ENCODE measurements around the gene FBXO31. TPM values are rescaled to one million over a fixed set of nuclear protein-coding genes. Genes with fewer than 3 reads are reported as not detected.

FBXO31 gene
- total RNA-seq, 1 donor from 2014 or later = 21.6 TPM

- DNase-seq (ENCODE audit: low spot score, unreplicated experiment) = no peak
- H3K36me3 Mint-ChIP-seq (ENCODE audit: insufficient read depth) = peaks cover 6% of the 10 kb centered on the region
- no peaks in the 10 kb centered on the region for H3K4me1 Mint-ChIP-seq (ENCODE audit: low read depth)
- H3K4me3 Mint-ChIP-seq (ENCODE audit: low read depth) = no peak overlapping the region
- no peaks in the 10 kb centered on the region for H3K27me3 Mint-ChIP-seq
- no peak overlapping the region for H3K27ac Mint-ChIP-seq
- TF ChIP-seq CTCF (IDR thresholded peaks at IDR 0.05; ENCODE audit: unreplicated experiment) = no peak
- peaks cover 3% of the 10 kb centered on the region for H3K9me3 Mint-ChIP-seq (ENCODE audit: low read depth)
Measured at GRCh38 chr16:87291944-87292343, 91.6 kb downstream of the FBXO31 start.

GRCh38 chr16:87288753-87289362 is 94.7 kb downstream of the FBXO31 start:
- no peaks in the 10 kb centered on the region for H3K4me1 Mint-ChIP-seq (ENCODE audit: low read depth)
- H3K36me3 Mint-ChIP-seq (ENCODE audit: insufficient read depth) = peaks cover 6% of the 10 kb centered on the region
- no peak overlapping the region for H3K4me3 Mint-ChIP-seq (ENCODE audit: low read depth)
- no peak for DNase-seq (ENCODE audit: low spot score, unreplicated experiment)
- peaks cover 6% of the 10 kb centered on the region for H3K27me3 Mint-ChIP-seq
- H3K27ac Mint-ChIP-seq = no peak overlapping the region
- TF ChIP-seq CTCF (IDR thresholded peaks at IDR 0.05; ENCODE audit: unreplicated experiment) = no peak
- H3K9me3 Mint-ChIP-seq (ENCODE audit: low read depth) = peaks cover 6% of the 10 kb centered on the region

GRCh38 chr16:87286839-87287626 is 96.5 kb downstream of the FBXO31 start:
- Mint-ChIP-seq H3K36me3 (ENCODE audit: insufficient read depth) (peaks cover 3% of the 10 kb centered on the region), H3K9me3 (ENCODE audit: low read depth) (peaks cover 3% of the 10 kb centered on the region), H3K27ac (no peak overlapping the region), H3K4me1 (ENCODE audit: low read depth) (no peaks in the 10 kb centered on the region), H3K27me3 (peaks cover 7% of the 10 kb centered on the region), H3K4me3 (ENCODE audit: low read depth) (no peak overlapping the region)
- no peak for DNase-seq (ENCODE audit: low spot score, unreplicated experiment)
- no peak for TF ChIP-seq CTCF (IDR thresholded peaks at IDR 0.05; ENCODE audit: unreplicated experiment)

- H3K27ac Mint-ChIP-seq = no peak overlapping the region
- TF ChIP-seq CTCF (IDR thresholded peaks at IDR 0.05; ENCODE audit: unreplicated experiment) = no peak
- H3K4me3 Mint-ChIP-seq (ENCODE audit: low read depth) = no peak overlapping the region
- H3K9me3 Mint-ChIP-seq (ENCODE audit: low read depth) = peaks cover 3% of the 10 kb centered on the region
- no peaks in the 10 kb centered on the region for H3K36me3 Mint-ChIP-seq (ENCODE audit: insufficient read depth)
- DNase-seq (ENCODE audit: low spot score, unreplicated experiment) = no peak
- H3K27me3 Mint-ChIP-seq = peaks cover 28% of the 10 kb centered on the region
- H3K4me1 Mint-ChIP-seq (ENCODE audit: low read depth) = no peaks in the 10 kb centered on the region
Measured at GRCh38 chr16:87284183-87284582, 99.4 kb downstream of the FBXO31 start.

GRCh38 chr16:87279094-87279658 is 104.4 kb downstream of the FBXO31 start:
- H3K9me3 Mint-ChIP-seq (ENCODE audit: low read depth) = no peaks in the 10 kb centered on the region
- no peak for DNase-seq (ENCODE audit: low spot score, unreplicated experiment)
- H3K36me3 Mint-ChIP-seq (ENCODE audit: insufficient read depth) = no peaks in the 10 kb centered on the region
- H3K27me3 Mint-ChIP-seq = peaks cover 44% of the 10 kb centered on the region
- no peak overlapping the region for H3K4me3 Mint-ChIP-seq (ENCODE audit: low read depth)
- H3K4me1 Mint-ChIP-seq (ENCODE audit: low read depth) = peaks cover 17% of the 10 kb centered on the region
- no peak for TF ChIP-seq CTCF (IDR thresholded peaks at IDR 0.05; ENCODE audit: unreplicated experiment)
- no peak overlapping the region for H3K27ac Mint-ChIP-seq

Data from progenitor cell of endocrine pancreas (in vitro differentiated cells).